Keratinocyte (primary cell): ENCODE data around the gene NDUFS7.

Source experiments
- EZH2 ChIP-seq: IDR thresholded peaks from one replicate; pipeline ENCODE4 v1.6.1; 2012; ENCODE audit warnings: inconsistent platforms, mild to moderate bottlenecking, low read length, moderate library complexity
- TF ChIP-seq, protein P1 (sequence below), 3 experiments: IDR thresholded peaks in 1 of 3; conservative IDR thresholded peaks in 1 of 3; optimal IDR thresholded peaks in 1 of 3; 2 replicates in 2 of 3; 3 replicates in 1 of 3; pipeline versions ENCODE3 to v1.5.1; 2011; ENCODE audit warnings: low read length in 3 of 3, mild to moderate bottlenecking in 3 of 3, moderate library complexity in 2 of 3, control low read depth in 1 of 3, inconsistent platforms in 1 of 3; ENCODE audit not compliant: insufficient read depth in 2 of 3; ENCODE audit errors: extremely low read depth in 1 of 3

DNA sequence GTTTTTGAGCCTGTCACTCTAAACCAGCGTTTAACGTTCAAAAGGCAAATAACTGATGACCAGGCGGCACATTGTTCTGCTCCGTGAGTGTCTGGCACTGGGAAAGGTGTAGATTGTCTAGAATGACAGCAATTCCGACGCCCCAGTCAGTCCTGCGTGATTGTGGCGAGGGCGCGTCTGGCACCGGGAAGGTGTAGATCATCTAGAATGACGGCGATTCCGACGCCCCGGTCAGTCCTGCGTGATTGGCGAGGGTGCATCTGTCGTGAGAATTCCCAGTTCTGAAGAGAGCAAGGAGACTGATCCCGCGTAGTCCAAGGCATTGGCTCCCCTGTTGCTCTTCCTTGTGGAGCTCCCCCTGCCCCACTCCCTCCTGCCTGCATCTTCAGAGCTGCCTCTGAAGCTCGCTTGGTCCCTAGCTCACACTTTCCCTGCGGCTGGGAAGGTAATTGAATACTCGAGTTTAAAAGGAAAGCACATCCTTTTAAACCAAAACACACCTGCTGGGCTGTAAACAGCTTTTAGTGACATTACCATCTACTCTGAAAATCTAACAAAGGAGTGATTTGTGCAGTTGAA, 26.1 kb upstream of the NDUFS7 start:
- TF ChIP-seq, protein P1, sequence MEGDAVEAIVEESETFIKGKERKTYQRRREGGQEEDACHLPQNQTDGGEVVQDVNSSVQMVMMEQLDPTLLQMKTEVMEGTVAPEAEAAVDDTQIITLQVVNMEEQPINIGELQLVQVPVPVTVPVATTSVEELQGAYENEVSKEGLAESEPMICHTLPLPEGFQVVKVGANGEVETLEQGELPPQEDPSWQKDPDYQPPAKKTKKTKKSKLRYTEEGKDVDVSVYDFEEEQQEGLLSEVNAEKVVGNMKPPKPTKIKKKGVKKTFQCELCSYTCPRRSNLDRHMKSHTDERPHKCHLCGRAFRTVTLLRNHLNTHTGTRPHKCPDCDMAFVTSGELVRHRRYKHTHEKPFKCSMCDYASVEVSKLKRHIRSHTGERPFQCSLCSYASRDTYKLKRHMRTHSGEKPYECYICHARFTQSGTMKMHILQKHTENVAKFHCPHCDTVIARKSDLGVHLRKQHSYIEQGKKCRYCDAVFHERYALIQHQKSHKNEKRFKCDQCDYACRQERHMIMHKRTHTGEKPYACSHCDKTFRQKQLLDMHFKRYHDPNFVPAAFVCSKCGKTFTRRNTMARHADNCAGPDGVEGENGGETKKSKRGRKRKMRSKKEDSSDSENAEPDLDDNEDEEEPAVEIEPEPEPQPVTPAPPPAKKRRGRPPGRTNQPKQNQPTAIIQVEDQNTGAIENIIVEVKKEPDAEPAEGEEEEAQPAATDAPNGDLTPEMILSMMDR (optimal IDR thresholded peaks at IDR 0.05 in 1 of 3, IDR thresholded peaks at IDR 0.05 in 1 of 3, conservative IDR thresholded peaks at IDR 0.05 in 1 of 3; ENCODE audit: extremely low read depth in 1 of 3, insufficient read depth in 2 of 3, low read length in 3 of 3), result no peak
- TF ChIP-seq EZH2, result no peak
